Caki2 (cell line): Measurements from ENCODE around the gene RHNO1. TPM values are rescaled to one million over a fixed set of nuclear protein-coding genes. Genes with fewer than 3 reads are reported as not detected.

Experiments used
- DNase-seq: peaks from one replicate; pipeline ENCODE4 v3.0.0-alpha.2; 2015; ENCODE audit warnings: low read depth
- in situ Hi-C: cut with HindIII; loops from 2 replicates; pipeline ENCODE4 v1.10.0; 2016; ENCODE audit warnings: low sequenced_read_pairs, low pct_unique_long_range_greater_than_20kb, mixed read lengths
- total RNA-seq: library from RNA; depleted of rRNA; stranded (reverse); fragments of >200 nt; shearing (Covaris generic); gene quantifications from 2 replicates; pipeline ENCODE4 v1.2.3, GENCODE V29; 2014; ENCODE audit warnings: low replicate concordance; rRNA removed

The RHNO1 gene
- total RNA-seq: 32.1 and 54.9 TPM in 2 replicates

- in situ Hi-C loops: no loop called here
- DNase-seq: peak; percentile 77
These were observed at the start of gene RHNO1, which contains the start of gene FOXM1 for GRCh38 chr12:2877047-2877952. TSS of gene RHNO1 (plus strand) at chr12:2877223. CDS start at chr12:2885367, 8,144 bp downstream. TSS of gene FOXM1 (minus strand) at chr12:2877174. CDS start at chr12:2874478, 2,696 bp downstream.

GRCh38 chr12:2829275-2829674 is 47.7 kb upstream of the RHNO1 start:
- in situ Hi-C loops: no loop called here

DNA sequence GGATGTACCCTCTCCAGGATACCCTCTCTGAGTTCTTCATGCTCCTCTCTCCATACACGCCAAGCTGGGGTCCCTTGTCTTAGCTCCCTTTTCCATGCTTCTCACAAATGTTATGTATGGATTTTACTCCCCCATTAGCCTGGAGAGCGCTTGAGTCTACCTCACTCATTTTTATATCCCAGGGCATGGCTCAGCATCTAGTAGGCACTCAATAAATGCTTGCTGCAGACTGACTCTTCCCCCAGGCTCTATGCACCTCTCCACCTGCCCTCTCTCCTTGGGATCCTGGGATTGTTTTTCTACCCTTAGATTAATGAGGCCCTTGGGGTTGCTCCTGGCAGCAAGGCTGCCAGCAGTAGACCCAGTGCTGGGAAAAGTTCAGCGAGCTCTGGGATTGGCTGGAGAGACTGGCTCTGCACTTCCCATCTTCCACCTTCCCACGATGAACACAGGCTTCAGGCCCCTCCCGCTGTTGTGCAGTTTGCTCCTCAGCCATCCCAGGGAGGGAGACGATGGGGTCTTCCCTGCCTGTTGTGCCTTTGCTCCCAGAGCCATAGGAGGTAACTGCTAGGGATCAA is 44.4 kb upstream of the RHNO1 start:
- no peak for DNase-seq
- in situ Hi-C loops: no loop called here

More at GRCh38 chr12:2829275-2829674, 47.7 kb upstream of the RHNO1 start:
- no peak for DNase-seq

DNA sequence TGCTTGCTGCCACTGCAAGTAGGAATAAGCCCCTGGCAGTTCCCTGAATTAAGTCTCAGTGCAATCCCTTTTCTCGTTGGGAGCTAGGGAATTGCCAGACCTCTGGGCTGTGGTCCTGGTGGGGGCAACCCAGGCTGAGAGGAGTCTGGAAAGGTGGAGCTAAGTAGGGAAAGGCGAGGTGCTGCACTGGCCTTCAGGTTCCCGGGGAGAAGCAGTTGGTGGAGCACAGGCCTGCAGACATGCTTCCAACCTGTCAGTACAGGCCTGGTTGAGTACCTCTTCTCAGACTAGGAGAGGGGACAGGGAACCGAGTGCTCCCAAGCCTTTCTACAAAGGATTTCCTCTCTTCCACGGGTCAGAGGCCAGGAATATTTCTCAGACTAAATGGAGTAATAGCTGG is 43.7 kb upstream of the RHNO1 start:
- in situ Hi-C loops: no loop called here

DNA sequence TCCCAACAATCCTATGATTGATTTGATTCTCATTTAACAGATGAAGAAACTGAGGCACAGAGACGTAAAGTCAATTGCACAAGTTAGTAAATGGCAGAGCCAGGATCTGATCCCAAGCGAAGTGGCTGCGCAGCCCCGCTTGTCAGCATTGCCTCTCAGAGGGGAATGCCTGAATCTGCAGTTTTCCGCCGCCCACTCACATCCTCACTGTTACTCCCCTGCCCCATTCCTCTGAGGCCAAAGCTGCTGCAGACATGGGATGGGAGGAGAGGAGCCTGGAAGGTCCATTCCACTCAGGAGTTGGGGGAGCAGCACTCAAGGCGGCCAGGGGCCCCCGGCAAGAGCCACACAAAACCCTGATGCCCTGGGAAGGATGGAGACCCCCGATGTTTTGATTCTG is 43.2 kb upstream of the RHNO1 start:
- in situ Hi-C loops: no loop called here

More for the DNA sequence above, 43.7 kb upstream of the RHNO1 start:
- DNase-seq: no peak

GRCh38 chr12:2834581-2835491 is 42.2 kb upstream of the RHNO1 start, which contains the start of gene NRIP2:
TSS of gene NRIP2 (minus strand) at chr12:2835035. CDS start at chr12:2834983, 52 bp downstream.
- DNase-seq: no peak
- in situ Hi-C loops: no loop called here

More for the DNA sequence above, 43.2 kb upstream of the RHNO1 start:
- DNase-seq: no peak

GRCh38 chr12:2835691-2836403 is 41.2 kb upstream of the RHNO1 start:
- in situ Hi-C loops: no loop called here
- DNase-seq: no peak

- no peak for DNase-seq
- in situ Hi-C loops: no loop called here
These were observed 40.4 kb upstream of the RHNO1 start for GRCh38 chr12:2836574-2836973.

DNA sequence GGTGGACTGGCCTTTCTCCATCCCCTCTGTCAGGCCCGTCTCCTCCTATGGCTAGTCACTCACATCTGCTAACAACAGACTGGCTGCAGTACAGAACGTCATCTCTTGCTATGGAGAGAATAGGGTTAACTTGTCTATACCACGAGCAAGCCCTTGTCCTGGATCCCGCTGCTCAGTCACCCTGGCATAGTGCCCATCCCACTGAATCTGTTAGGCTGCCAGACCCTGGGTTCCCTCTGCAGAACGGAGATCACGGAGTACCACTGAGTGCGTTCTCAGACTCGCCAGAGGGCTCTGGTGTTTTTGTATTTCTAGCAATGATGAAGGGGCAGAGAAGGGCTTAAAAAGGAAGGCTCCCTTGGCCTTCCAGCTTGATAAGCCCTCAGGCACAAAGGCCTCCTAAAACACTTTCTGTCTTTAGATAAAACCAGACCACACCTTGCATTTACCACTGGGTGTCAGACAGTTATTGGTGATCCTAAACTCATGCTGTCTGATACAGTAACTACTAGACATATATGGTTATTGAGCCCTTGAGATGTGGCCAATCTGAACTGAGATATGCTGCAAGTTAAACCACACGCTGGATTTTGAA is 35.9 kb upstream of the RHNO1 start:
- in situ Hi-C loops: no loop called here
- DNase-seq: no peak

- no peak for DNase-seq
- in situ Hi-C loops: no loop called here
These were observed 34.1 kb upstream of the RHNO1 start for GRCh38 chr12:2842948-2843347.

DNA sequence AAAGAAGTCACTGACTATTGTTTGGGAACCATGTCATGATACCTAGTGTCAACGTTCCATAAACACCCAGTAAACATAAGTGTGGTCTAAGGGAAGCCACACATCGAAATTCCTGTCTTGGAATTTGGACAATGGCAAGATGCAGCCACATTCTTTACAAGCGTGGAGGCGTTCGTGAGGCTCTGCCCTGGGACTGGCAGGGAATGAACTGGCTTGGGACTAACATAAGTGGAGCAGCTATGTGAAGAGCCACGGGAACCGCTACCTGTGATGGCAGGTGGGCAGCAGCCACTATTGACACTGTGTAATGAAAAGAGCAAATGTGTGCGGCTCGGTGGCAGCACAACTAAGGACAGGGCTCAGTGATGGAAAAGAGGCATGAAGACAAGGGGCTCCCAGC is 32.2 kb upstream of the RHNO1 start:
- DNase-seq: no peak
- in situ Hi-C loops: no loop called here

GRCh38 chr12:2845280-2845679 is 31.7 kb upstream of the RHNO1 start:
- no peak for DNase-seq
- in situ Hi-C loops: no loop called here

DNA sequence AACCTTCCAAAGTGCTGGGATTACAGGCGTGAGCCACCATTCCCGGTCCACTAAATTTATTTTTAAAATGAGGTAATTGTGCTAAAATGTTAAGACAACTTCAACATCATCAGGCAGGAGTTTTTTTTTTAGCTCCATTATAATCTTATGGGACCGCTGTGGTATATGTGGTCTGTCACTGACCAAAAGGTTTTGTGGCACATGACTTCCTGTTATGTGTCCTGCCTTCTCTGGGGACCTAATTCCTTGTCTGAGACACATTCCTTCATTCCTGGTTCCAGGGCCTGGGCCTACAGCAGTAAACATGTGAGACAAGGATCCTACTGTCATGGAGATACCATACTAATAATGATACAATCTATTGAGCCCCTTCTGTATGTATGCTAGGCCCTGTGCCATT is 25.1 kb upstream of the RHNO1 start:
- in situ Hi-C loops: no loop called here

GRCh38 chr12:2853626-2854025 is 23.4 kb upstream of the RHNO1 start:
- peak; percentile 33 for DNase-seq
- in situ Hi-C loops: no loop called here

More for the DNA sequence above, 25.1 kb upstream of the RHNO1 start:
- DNase-seq: no peak

DNA sequence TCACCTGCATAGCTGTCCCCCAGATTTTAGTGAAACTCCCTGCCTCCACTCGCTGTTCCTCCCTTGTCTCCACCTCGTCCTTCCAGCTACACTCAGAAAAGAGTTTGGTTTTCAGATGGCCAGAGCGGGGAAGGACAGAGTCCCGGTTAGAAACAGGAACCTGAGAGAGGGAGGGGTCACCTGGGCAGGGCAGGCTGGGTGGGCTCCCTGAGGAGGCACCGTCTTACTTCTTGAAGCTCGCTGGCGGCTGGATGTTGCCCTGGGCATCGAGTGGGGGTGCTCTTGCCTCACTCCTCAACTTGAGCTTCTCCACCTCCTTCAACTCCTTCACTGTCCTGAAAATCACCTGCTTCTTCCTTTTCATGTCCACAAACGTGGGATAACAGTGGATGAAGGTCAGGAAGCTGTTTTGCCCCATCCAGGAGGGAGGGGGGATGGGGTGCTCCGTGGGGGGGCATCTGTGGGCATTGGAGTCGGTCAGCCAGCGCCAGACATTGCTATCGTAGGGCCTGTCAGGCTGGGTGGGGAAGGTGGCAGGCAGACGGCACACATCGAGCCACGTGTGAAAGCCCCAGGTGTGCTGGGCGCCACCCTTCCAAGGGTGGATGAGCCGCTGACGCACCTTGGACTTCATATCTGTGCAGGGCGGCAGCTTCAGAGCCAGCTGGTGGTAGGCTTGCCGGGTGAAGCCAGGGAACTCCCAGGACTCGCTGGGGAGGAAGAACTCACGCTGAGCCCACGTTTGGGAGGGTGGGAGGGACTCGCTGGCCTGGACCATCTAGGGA is 22.2 kb upstream of the RHNO1 start:
- in situ Hi-C loops: no loop called here
- DNase-seq: no peak

- in situ Hi-C loops: no loop called here
- no peak for DNase-seq
These were observed 21.5 kb upstream of the RHNO1 start for GRCh38 chr12:2855546-2855945.

- in situ Hi-C loops: no loop called here
- DNase-seq: no peak
These were observed 21.0 kb upstream of the RHNO1 start for GRCh38 chr12:2856051-2856450.
